Astrocyte (in vitro differentiated cells and primary cell): ENCODE data around the gene DUSP3.

ENCODE experiments used
- CTCF ChIP-seq: IDR thresholded peaks from 2 replicates; pipeline ENCODE4 v1.5.1; 2011; ENCODE audit warnings: low read depth, mild to moderate bottlenecking, inconsistent platforms, low read length, moderate library complexity; ENCODE audit not compliant: insufficient read depth
- EZH2 ChIP-seq: IDR thresholded peaks from 2 replicates; pipeline ENCODE4 v1.6.1; 2012; ENCODE audit warnings: mild to moderate bottlenecking, low read length, inconsistent platforms; ENCODE audit not compliant: insufficient read depth

- TF ChIP-seq CTCF (no peak), EZH2 (no peak)
These were observed 47.4 kb upstream of the DUSP3 start for GRCh38 chr17:43826206-43826605.
